ENCODE data around the gene MEI4. TPM values are rescaled to one million over a fixed set of nuclear protein-coding genes. Genes with fewer than 3 reads are reported as not detected.

MEI4 gene
- total and polyA plus RNA-seq, 2 of the 4 experiments (the other 2 are of a cell fraction) = not detected

DNA sequence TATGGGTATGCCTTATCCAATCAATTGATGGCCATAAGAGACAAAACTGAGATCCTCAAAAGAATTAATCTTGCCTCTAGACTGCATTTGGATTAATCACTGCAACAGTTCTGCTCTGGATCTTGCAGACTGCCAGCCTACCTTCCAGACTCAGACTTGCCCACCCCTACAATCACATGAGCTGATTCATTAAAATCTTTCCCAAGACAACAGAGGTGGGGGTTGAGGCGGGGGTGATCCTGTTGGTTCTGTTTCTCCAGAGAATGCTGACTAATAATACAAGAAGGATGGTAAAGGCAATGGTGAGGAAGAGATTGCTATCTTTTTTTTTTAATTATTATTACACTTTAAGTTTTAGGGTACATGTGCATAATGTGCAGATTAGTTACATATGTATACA is 43.7 kb upstream of the MEI4 start:
- TF ChIP-seq CTCF (conservative IDR thresholded peaks at IDR 0.05; ENCODE audit: low read depth, low read length) = no peak
- no peak for TF ChIP-seq RAD21 (IDR thresholded peaks at IDR 0.05; ENCODE audit: low read length)
- TF ChIP-seq MAFK (IDR thresholded peaks at IDR 0.05; ENCODE audit: low read depth, low read length) = no peak
- TF ChIP-seq ELK1 (IDR thresholded peaks at IDR 0.05; ENCODE audit: borderline replicate concordance, low read depth, low read length) = no peak
- no peak for TF ChIP-seq BHLHE40 (IDR thresholded peaks at IDR 0.05; ENCODE audit: low read depth, low read length)
- no peak for TF ChIP-seq FOS (IDR thresholded peaks at IDR 0.05; ENCODE audit: low read depth, low read length)
- no peak for TF ChIP-seq USF2 (IDR thresholded peaks at IDR 0.05; ENCODE audit: low read depth, low read length)
- TF ChIP-seq NFE2L2 (IDR thresholded peaks at IDR 0.05; ENCODE audit: low read depth, low read length) = no peak
- no peak for TF ChIP-seq MAZ (IDR thresholded peaks at IDR 0.05; ENCODE audit: borderline replicate concordance, low read depth, low read length)
- no peak for TF ChIP-seq SMC3 (IDR thresholded peaks at IDR 0.05; ENCODE audit: low read depth, low read length)
- no peak for TF ChIP-seq MXI1 (IDR thresholded peaks at IDR 0.05; ENCODE audit: borderline replicate concordance, low read depth, low read length)
- no peak for TF ChIP-seq CHD1 (IDR thresholded peaks at IDR 0.05; ENCODE audit: low read depth, low read length)
- no peak for TF ChIP-seq RFX5 (IDR thresholded peaks at IDR 0.05; ENCODE audit: low read depth, low read length)
- TF ChIP-seq POLR2A (IDR thresholded peaks at IDR 0.05; ENCODE audit: low read depth, low read length) = no peak
- TF ChIP-seq CEBPB (IDR thresholded peaks at IDR 0.05; ENCODE audit: low read depth, low read length) = no peak
- no peak for TF ChIP-seq RCOR1 (IDR thresholded peaks at IDR 0.05; ENCODE audit: insufficient replicate concordance, low read length)
- H3K9me1 ChIP-seq (ENCODE audit: insufficient read depth, low read length) = no peaks in the 10 kb centered on the region
- WGBS, 2 experiments (ENCODE audit: extremely low coverage in 2 of 2, insufficient read length in 1 of 2) = no CpG with 5 or more reads among the region's 1 CpG
- H3K36me3 ChIP-seq (ENCODE audit: control insufficient read depth, insufficient read depth, low read length) = no peaks in the 10 kb centered on the region
- ATAC-seq (ENCODE audit: low read depth) = no peak
- H4K5ac ChIP-seq (ENCODE audit: low read depth, low read length) = no peak overlapping the region
- H2AK5ac ChIP-seq (ENCODE audit: low read depth, low read length) = no peak overlapping the region
- no peak overlapping the region for H3K4me3 ChIP-seq (ENCODE audit: insufficient read depth, low read depth, low read length)
- no peaks in the 10 kb centered on the region for H3K27me3 ChIP-seq (ENCODE audit: control insufficient read depth, insufficient read depth, low read length)
- H2BK15ac ChIP-seq (ENCODE audit: low read depth, low read length) = no peak overlapping the region
- no peak overlapping the region for H3K18ac ChIP-seq (ENCODE audit: low read depth, low read length)
- no peak overlapping the region for H2BK5ac ChIP-seq (ENCODE audit: low read depth, low read length, poor library complexity, severe bottlenecking)
- H3K4me1 ChIP-seq (ENCODE audit: control insufficient read depth, insufficient read depth, low read length) = no peaks in the 10 kb centered on the region
- H2BK120ac ChIP-seq (ENCODE audit: low read depth, low read length) = no peak overlapping the region
- no peak for DNase-seq
- peaks cover 2% of the 10 kb centered on the region; the same call in 1 of the 2 replicates for H3K9me3 ChIP-seq (ENCODE audit: control insufficient read depth, insufficient read depth, low read length)
- no peak overlapping the region for H2BK20ac ChIP-seq (ENCODE audit: low read depth, low read length)
- H4K20me1 ChIP-seq (ENCODE audit: insufficient read depth, low read length) = no peaks in the 10 kb centered on the region
- H2AK9ac ChIP-seq (replicated peaks; ENCODE audit: low read depth, low read length, poor library complexity) = no peak overlapping the region
- no peak overlapping the region for H3K56ac ChIP-seq (ENCODE audit: extremely low read depth, insufficient read depth, low read length)
- in situ Hi-C loops (cut with MboI; ENCODE audit: low sequenced_read_pairs) = no loop called here
- dilution Hi-C loops (cut with HindIII; ENCODE audit: low sequenced_read_pairs, unreplicated experiment) = no loop called here
- H3K27ac ChIP-seq (ENCODE audit: insufficient read depth, low read length) = no peak overlapping the region
- no peak overlapping the region for H3K9ac ChIP-seq (ENCODE audit: low read depth, low read length)
- H3K23ac ChIP-seq (ENCODE audit: low read depth, low read length) = no peak overlapping the region
- no peak overlapping the region for H3K14ac ChIP-seq (replicated peaks; ENCODE audit: low read depth, low read length)
- POLR2A ChIA-PET (ENCODE audit: unreplicated experiment) = no interaction called here
- no peak overlapping the region for H2AFZ ChIP-seq (replicated peaks; ENCODE audit: low read length, poor library complexity)
- intact Hi-C loops (cut with micrococcal nuclease) = no loop called here
- CTCF ChIA-PET = no interaction called here
- BruUV-seq (replicated peaks) = no TSS peak
- no peak overlapping the region for H4K91ac ChIP-seq (ENCODE audit: insufficient read depth, low read depth, low read length)
- no peaks in the 10 kb centered on the region for H3K79me1 ChIP-seq (ENCODE audit: low read depth in 1 of 2, low read length in 2 of 2)
- H4K8ac ChIP-seq (ENCODE audit: low read depth in 2 of 2, low read length in 2 of 2) = no peak overlapping the region
- H3K4ac ChIP-seq (ENCODE audit: low read depth, low read length) = no peak overlapping the region
- no peak overlapping the region for H3K4me2 ChIP-seq (ENCODE audit: low read depth, low read length)
